A549 (cell line): ENCODE measurements around the gene GALNT16.

Experiments used
- BCL3 ChIP-seq: fragments of >200 bp; sonication (Bioruptor Twin); formaldehyde crosslinking; IDR thresholded peaks from 3 replicates; pipeline ENCODE4 v1.6.1; 2016
- NPAS2 ChIP-seq: fragments of 250-450 bp; sonication (Bioruptor Pico); IDR thresholded peaks from 2 replicates; pipeline ENCODE4 v1.8.0; 2022; ENCODE audit warnings: mild to moderate bottlenecking, moderate library complexity, borderline replicate concordance
- POLR2A ChIP-seq: IDR thresholded peaks from 2 replicates; pipeline ENCODE4 v1.6.1; 2012; ENCODE audit warnings: mild to moderate bottlenecking, low read length
- SREBF2 ChIP-seq: fragments of 450-650 bp; IDR thresholded peaks from 2 replicates; pipeline ENCODE4 v1.6.1; 2014; ENCODE audit warnings: mild to moderate bottlenecking, moderate library complexity
- TF ChIP-seq, protein P1 (sequence below): fragments of >200 bp; sonication (Bioruptor Twin); formaldehyde crosslinking; IDR thresholded peaks from 3 replicates; pipeline ENCODE4 v1.5.1; 2016

DNA sequence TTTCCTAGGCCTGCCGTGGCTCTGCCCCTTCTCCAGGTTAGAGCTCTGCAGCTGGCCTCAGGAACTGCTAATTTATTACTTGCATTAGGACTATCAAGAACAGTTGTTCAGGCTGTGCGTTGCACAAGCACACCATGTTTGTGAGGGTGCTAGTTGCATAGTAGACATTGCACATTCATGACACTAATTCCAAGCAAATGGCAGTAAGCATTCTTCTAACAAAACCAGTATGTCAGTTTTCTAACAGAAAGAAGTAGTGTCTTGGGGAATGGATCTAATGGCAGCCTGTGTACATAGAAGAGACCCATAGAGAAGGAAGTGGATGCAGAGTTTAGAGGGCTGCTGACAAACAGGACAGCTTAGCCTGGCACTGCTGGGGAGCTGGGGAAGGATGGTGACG lies 84.2 kb downstream of the GALNT16 start:
- TF ChIP-seq POLR2A: no peak
- TF ChIP-seq BCL3: no peak
- TF ChIP-seq NPAS2 (CRISPR knock-in tag): no peak
- no peak for TF ChIP-seq SREBF2
- TF ChIP-seq, protein P1, sequence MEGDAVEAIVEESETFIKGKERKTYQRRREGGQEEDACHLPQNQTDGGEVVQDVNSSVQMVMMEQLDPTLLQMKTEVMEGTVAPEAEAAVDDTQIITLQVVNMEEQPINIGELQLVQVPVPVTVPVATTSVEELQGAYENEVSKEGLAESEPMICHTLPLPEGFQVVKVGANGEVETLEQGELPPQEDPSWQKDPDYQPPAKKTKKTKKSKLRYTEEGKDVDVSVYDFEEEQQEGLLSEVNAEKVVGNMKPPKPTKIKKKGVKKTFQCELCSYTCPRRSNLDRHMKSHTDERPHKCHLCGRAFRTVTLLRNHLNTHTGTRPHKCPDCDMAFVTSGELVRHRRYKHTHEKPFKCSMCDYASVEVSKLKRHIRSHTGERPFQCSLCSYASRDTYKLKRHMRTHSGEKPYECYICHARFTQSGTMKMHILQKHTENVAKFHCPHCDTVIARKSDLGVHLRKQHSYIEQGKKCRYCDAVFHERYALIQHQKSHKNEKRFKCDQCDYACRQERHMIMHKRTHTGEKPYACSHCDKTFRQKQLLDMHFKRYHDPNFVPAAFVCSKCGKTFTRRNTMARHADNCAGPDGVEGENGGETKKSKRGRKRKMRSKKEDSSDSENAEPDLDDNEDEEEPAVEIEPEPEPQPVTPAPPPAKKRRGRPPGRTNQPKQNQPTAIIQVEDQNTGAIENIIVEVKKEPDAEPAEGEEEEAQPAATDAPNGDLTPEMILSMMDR: no peak
